Activated CD4-positive, CD25-positive, alpha-beta regulatory T cell (primary cell): ENCODE data around the gene CASP8AP2.
"Not testable (repeated sequence)": the region's sequence is repeated elsewhere in the genome, so short reads cannot be mapped to it uniquely, and the experiment has no call there.

Experiments used
- DNase-seq, 4 experiments: peaks; one replicate each; lab custom pipeline; 2025; lab: John Stamatoyannopoulos, UW

CASP8AP2 gene

GRCh38 chr6:89887452-89888137, 57.9 kb downstream of the CASP8AP2 start:
- DNase-seq, result no peak

- DNase-seq, result no peak
Observed at GRCh38 chr6:89888138-89888514, 58.4 kb downstream of the CASP8AP2 start.

GRCh38 chr6:89888871-89889270, 59.2 kb downstream of the CASP8AP2 start:
- no peak for DNase-seq

GRCh38 chr6:89890845-89891528, 61.3 kb downstream of the CASP8AP2 start:
- not testable (repeated sequence) for DNase-seq

- DNase-seq, result not testable (repeated sequence)
Observed at GRCh38 chr6:89892577-89892976, 62.9 kb downstream of the CASP8AP2 start.

GRCh38 chr6:89894169-89894568, 64.5 kb downstream of the CASP8AP2 start, which contains the start of gene GJA10:
GJA10 (plus strand) TSS chr6:89894469; CDS start chr6:89894469, 0 bp downstream.
- no peak for DNase-seq

GRCh38 chr6:89895276-89895874, 65.7 kb downstream of the CASP8AP2 start:
- DNase-seq, result no peak

- not testable (repeated sequence) for DNase-seq
Observed at GRCh38 chr6:89910001-89910901, 80.6 kb downstream of the CASP8AP2 start.

GRCh38 chr6:89910902-89911240, 81.2 kb downstream of the CASP8AP2 start:
- DNase-seq, result no peak

GRCh38 chr6:89916136-89916920, 86.6 kb downstream of the CASP8AP2 start:
- no peak for DNase-seq

GRCh38 chr6:89917216-89917615, 87.5 kb downstream of the CASP8AP2 start:
- no peak for DNase-seq

- no peak for DNase-seq
Observed at GRCh38 chr6:89917801-89918366, 88.2 kb downstream of the CASP8AP2 start.
